HG03439 (cell line): ENCODE measurements around the gene NEK6.

Experiments
- ATAC-seq: cut with Tn5 transposase; IDR thresholded peaks from one replicate; pipeline ENCODE4 v1.9.1; 2021; ENCODE audit warnings: mild to moderate bottlenecking, moderate library complexity; ENCODE audit not compliant: unreplicated experiment

The NEK6 gene

DNA sequence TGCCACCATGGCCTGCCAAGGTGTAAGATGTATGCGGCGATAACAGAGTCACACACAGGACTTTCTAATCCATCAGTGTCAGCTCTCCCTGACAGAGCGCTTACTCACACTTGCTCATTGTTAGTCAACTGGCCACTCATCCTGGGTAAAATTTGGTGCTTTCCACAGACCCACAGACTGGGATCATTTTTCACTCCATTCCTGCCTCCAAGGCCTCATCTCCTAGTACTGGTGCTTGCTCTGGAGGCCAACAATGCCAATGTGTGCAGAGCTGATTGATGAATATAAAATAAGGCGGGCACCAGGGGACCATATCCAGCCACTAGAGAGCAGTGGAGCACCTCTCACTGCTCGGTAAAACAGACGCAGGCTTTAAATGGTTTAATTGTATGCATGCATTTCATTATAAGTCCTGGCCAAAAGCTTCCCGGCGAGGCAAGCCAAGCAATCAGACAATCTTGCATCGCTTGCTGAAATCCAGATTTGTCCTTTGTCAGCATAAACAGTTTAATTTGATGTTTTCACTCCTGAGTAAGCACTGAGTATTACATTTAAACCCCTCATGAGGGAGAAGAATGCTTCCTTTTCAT, 135.2 kb downstream of the NEK6 start:
- ATAC-seq: no peak

DNA sequence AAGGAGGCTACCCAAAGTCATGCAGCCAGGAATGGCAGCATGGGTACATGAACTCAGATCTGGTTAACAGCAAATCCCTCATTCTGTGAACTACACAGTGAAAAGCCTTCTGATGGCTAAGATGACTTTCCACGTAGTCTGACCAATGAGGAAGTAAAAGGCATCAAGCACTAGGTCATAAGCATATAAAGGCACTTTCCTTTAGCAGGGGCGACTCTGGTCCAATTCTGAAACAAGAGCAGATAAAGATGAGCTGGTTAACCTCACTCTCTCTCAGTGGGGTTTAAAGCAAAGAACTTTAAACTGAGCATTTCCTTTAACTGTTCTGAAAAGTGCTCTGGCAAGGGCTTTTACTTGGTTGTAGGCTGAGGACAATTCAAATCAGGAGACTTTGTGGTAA, 136.4 kb downstream of the NEK6 start:
- no peak for ATAC-seq

DNA sequence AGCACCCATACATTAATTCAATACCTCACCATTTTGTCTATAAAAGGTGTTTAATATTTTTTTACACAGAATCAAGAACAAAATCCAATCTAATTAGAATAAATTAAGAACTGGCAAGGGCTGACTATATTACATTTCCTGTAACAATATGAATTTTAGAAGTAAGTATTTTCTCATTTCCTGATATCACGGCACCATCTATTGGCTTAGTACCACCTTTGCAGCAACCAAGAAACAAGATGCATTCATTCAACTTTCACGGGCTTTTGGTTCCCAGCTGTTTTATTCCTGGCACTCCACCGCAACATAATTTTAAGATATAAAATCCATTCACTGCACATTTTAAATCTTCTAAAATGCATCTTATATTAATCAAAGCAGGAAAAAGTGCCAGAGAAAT, 136.8 kb downstream of the NEK6 start:
- no peak for ATAC-seq

DNA sequence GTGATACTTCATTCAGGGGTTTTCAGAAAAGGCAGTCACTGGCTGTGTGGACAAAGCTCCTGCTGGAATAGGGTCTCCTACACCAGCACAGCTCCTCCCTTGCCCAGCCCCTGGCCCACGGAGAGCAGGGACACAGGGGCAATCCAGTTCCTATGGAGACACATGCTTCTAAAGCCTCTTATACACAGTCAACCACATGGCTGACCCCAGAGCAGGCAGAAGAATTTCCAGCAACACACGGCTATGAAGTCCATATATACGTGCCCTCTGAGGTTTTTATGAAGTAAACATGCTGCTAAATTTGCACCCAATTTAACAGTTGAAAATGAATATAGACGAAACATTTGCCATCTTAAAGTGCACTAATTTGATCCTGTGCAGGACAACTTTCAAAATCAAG, 138.1 kb downstream of the NEK6 start:
- ATAC-seq: no peak

DNA sequence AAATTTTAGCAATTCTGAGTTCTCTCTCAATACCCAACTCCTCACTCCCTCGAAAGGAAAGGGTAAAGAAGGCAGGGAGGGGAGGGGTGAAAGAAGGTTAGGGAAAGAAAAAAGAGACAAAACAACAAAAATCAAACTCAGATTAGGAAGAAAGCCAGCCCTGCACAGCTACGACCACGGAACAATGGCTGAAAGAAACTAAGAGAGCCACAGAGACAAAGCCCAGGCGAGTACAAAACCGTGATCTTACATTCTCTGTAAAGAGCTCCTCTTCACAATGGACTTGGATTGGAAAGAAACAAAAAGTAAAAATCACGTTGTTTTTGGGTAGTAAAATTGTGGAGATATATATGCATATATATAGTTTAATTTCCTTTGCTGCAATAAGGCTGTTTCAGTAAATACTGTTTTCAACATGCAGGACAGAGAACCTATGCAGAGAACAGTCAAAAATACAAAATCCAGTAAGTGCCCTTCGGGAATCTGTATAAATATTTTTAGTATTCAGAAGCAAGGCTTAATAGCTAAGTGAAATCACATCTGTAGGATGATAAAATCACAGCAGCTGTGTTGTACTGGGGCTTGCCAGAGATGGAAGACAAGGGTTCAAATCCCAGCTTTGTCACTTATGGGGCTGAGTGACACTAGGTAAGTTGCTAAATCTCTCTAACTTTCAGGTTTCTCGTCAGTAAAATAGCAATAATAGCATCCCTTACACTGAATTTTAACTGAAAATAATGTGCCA, 140.6 kb downstream of the NEK6 start:
- no peak for ATAC-seq

DNA sequence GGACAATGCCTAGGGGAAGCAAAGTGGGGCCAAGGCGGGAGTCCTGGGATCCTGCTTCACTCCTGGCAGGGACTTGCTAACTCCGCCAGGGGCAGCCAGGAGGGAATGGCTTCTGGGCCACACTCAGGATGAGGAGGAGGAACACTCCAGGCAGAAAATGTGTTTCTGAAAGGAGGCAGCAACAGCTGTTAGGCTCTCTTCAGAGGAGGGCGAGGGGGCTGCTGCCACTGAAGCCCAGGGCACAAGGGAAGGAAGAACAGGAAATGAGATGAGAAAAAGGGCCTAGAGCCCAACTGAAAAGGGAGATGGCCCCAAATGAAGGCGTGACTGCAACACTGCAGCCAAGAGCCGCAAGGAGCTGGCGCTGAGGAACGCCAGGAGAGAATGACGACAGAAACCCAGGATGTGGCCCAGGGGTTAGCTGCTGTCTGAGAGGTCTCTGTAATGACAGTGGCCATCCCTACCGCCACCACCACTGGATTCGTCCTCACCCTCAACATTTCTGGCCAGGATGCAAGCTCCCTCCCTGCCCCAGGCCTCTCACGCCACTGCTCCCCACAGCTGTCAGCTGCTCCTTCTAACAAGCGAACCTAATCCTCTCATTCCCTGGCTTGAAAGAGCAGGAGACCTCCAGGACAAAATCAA, 141.7 kb downstream of the NEK6 start:
- no peak for ATAC-seq

DNA sequence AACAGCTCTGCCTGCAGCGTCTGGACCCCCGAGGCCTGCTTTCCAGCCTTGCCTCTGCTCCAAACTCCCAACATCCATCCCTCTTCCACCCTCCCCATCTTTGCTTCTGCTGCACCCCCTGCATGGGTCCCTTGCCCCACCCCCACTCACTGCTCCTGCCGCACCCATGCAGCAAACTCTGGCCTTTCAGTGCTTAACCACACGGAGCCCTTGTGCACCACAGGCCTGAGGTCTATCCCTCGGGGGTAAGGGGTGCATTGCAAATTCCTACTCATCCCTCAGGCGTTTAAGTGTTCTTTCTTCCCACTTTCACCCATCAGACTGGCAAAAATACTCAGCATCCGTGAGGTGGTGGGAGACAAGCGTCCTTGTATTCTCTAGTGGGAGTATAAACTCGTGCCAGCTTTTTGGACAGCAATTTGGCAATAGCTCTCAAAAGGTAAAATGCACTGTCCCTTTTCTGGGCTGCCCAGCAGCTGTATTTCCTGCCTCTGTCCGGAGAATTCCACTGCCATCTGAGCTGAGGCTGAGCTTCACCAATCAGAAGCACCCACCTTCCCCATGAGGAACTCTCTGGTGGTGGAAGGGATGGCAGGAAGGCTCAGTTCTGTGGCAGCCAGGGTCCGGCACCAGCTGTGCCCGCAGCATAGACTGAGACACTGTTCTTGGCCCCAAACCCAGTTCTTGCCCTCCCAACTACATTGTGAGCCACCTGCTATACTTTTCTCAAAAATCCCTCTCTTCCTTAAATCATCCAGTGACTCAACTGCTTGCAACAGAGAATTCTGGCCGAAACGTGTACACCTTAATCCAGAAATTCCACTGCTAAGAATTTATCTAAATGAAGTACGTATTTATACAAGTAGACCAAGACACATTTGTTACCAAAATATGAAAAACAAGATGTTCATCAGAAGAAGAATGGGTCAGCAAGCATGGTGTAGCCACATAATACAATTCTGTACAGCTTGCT, 142.5 kb downstream of the NEK6 start:
- ATAC-seq: no peak
